Measurements from ENCODE around the gene JCAD.
"Not testable (repeated sequence)": the region's sequence is repeated elsewhere in the genome, so short reads cannot be mapped to it uniquely, and the experiment has no call there.

- not testable (repeated sequence) for TF ChIP-seq POLR2A, CTCF (IDR thresholded peaks at IDR 0.05)
These were observed 40.3 kb upstream of the JCAD start for GRCh38 chr10:30099706-30100105.
